Hepatocyte (in vitro differentiated cells): ENCODE data around the gene RAPGEF6. TPM values are rescaled to one million over a fixed set of nuclear protein-coding genes. Genes with fewer than 3 reads are reported as not detected.

Experiments used
- DNase-seq: peaks from one replicate; pipeline ENCODE4 v3.0.0-alpha.2; 2016; ENCODE audit warnings: low spot score
- H2AFZ ChIP-seq: fragments of 200-600 bp; sonication (generic); 2 replicates; pipeline ENCODE4 v1.6.0; 2016; ENCODE audit warnings: antibody characterized with exemption, mild to moderate bottlenecking
- H3K27ac ChIP-seq: fragments of 200-600 bp; sonication (generic); 2 replicates; pipeline ENCODE4 v1.5.1; 2016; ENCODE audit warnings: mild to moderate bottlenecking
- H3K27me3 ChIP-seq: fragments of 200-600 bp; sonication (generic); 2 replicates; pipeline ENCODE4 v1.6.1; 2016
- H3K36me3 ChIP-seq: fragments of 200-600 bp; sonication (generic); replicated peaks from 2 replicates; pipeline ENCODE4 v1.5.1; 2016; ENCODE audit warnings: low read depth; ENCODE audit not compliant: insufficient read depth
- H3K4me1 ChIP-seq: fragments of 200-600 bp; sonication (generic); 2 replicates; pipeline ENCODE4 v1.5.1; 2016; ENCODE audit warnings: mild to moderate bottlenecking, moderate library complexity; ENCODE audit not compliant: insufficient read depth
- H3K4me2 ChIP-seq: fragments of 200-600 bp; sonication (generic); 2 replicates; pipeline ENCODE4 v1.6.0; 2016
- H3K4me3 ChIP-seq: fragments of 200-600 bp; sonication (generic); 2 replicates; pipeline ENCODE4 v1.5.1; 2016; ENCODE audit warnings: mild to moderate bottlenecking
- H3K79me2 ChIP-seq: fragments of 200-600 bp; sonication (generic); 2 replicates; pipeline ENCODE4 v1.6.0; 2017; ENCODE audit warnings: mild to moderate bottlenecking
- H3K9me2 ChIP-seq: fragments of 200-600 bp; sonication (generic); replicated peaks from 2 replicates; pipeline ENCODE4 v1.6.0; 2017; ENCODE audit warnings: mild to moderate bottlenecking; ENCODE audit not compliant: insufficient read depth
- H3K9me3 ChIP-seq: fragments of 200-600 bp; sonication (generic); 2 replicates; pipeline ENCODE4 v1.5.1; 2016; ENCODE audit warnings: low read depth, mild to moderate bottlenecking
- H4K20me1 ChIP-seq: fragments of 200-600 bp; sonication (generic); 2 replicates; pipeline ENCODE4 v1.6.0; 2016; ENCODE audit warnings: mild to moderate bottlenecking; ENCODE audit not compliant: insufficient read depth, poor library complexity, severe bottlenecking
- CTCF ChIP-seq: fragments of 200-600 bp; sonication (generic); IDR thresholded peaks from 2 replicates; pipeline ENCODE4 v1.5.1; 2016; ENCODE audit warnings: antibody characterized with exemption, mild to moderate bottlenecking; ENCODE audit not compliant: poor library complexity
- EZH2 ChIP-seq: fragments of 200-600 bp; sonication (generic); IDR thresholded peaks from 2 replicates; pipeline ENCODE4 v1.6.1; 2016; ENCODE audit warnings: antibody characterized with exemption, mild to moderate bottlenecking, borderline replicate concordance
- EZH2phosphoT487 ChIP-seq: fragments of 200-600 bp; sonication (generic); IDR thresholded peaks from one replicate; pipeline ENCODE4 v1.6.1; 2018; ENCODE audit warnings: antibody characterized with exemption, mild to moderate bottlenecking, low read depth, moderate library complexity; ENCODE audit not compliant: unreplicated experiment, severe bottlenecking
- WGBS: methylation state at CpG from one replicate; pipeline ENCODE4 v1.1.6; 2016; ENCODE audit warnings: low lambda C conversion rate; ENCODE audit errors: missing lambda C conversion rate; 5-methylcytosine and 5-hydroxymethylcytosine counted together
- polyA plus RNA-seq: library from polyadenylated mRNA; unstranded; fragments of >200 nt; fragmentation: Nextera tagmentation; extraction: Ambion mirVana; gene quantifications from 2 replicates; pipeline ENCODE4 v1.2.1, GENCODE V29; 2016
- total RNA-seq: library from RNA; depleted of rRNA; stranded (reverse); fragments of >200 nt; gene quantifications from 2 replicates; pipeline ENCODE4 v1.2.3, GENCODE V29; 2014

RAPGEF6 gene
- total and polyA plus RNA-seq, 2 experiments from 2014 or later: 4.7 to 13.3 TPM

DNA sequence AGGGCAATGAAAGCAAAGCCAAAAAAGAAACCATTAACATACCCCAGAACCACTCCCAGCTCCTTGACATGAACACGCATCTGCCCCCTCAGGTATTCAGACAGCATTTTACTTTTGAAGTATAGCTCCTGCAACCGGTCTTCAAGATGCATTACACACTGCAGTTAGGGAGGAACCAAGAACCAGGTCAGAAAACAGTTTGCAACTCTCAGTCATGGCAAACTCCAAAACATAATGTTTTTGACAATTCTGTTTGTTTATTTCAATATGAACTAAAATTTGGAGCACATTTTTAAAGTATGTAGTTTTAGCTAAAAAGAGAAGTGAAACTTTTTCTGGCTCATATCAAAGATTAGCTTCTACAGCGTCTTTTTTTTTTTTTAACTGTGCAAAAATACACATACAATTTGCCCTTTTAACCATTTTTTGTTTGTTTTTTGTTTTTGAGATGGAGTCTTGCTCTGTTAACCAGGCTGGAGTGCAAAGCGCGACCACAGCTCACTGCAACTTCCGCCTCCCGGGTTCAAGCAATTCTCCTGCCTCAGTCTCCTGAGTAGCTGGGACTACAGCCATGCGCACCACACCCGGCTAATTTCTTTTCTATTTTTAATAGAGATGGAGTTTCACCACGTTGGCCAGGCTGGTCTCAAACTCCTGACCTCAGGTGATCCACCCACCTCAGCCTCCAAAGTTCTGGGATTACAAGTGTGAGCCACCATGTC lies 12.2 kb upstream of the RAPGEF6 start:
- DNase-seq: no peak
- no peak overlapping the region for H3K4me2 ChIP-seq
- WGBS: 95% methylated on average over 10 of the region's 10 CpGs

GRCh38 chr5:131644822-131645221 lies 9.8 kb upstream of the RAPGEF6 start:
- Histone ChIP-seq H3K27ac (no peak overlapping the region), H3K4me3 (no peak overlapping the region), H4K20me1 (no peaks in the 10 kb centered on the region), H3K27me3 (no peaks in the 10 kb centered on the region), H3K9me3 (no peaks in the 10 kb centered on the region), H2AFZ (no peak overlapping the region), H3K36me3 (no peaks in the 10 kb centered on the region), H3K4me2 (no peak overlapping the region), H3K4me1 (no peaks in the 10 kb centered on the region), H3K79me2 (no peaks in the 10 kb centered on the region), H3K9me2 (no peaks in the 10 kb centered on the region)
- WGBS: 91% methylated on average over 7 of the region's 7 CpGs
- TF ChIP-seq EZH2 (no peak), EZH2phosphoT487 (no peak), CTCF (no peak)
- no peak for DNase-seq

More for the DNA sequence above, 12.2 kb upstream of the RAPGEF6 start:
- H3K27me3 ChIP-seq: no peaks in the 10 kb centered on the region
- no peak overlapping the region for H3K27ac ChIP-seq
- no peak overlapping the region for H2AFZ ChIP-seq
- H3K9me3 ChIP-seq: no peaks in the 10 kb centered on the region
- no peaks in the 10 kb centered on the region for H3K36me3 ChIP-seq
- no peaks in the 10 kb centered on the region for H3K79me2 ChIP-seq
- H3K4me3 ChIP-seq: no peak overlapping the region
- no peaks in the 10 kb centered on the region for H3K4me1 ChIP-seq
- TF ChIP-seq EZH2phosphoT487 (no peak), CTCF (no peak), EZH2 (no peak)
- H4K20me1 ChIP-seq: no peaks in the 10 kb centered on the region
- H3K9me2 ChIP-seq: no peaks in the 10 kb centered on the region

DNA sequence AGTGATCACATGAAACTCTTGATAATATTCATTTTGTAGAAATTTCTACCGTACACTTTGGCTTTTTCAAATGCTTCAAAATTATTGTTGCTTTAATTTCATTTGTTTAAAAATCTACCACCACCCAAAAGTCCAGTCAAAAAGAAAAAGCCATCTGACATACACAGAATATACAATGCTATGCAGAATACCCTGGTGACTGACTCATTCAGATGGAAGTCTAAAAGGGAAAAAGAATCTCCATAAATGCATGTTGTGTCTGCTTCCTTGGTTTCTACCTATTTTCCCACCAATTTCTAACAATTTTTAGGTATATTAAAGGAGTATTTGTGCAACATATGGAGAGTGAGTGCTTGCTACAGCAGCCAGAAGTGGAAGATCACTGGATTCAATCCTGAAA lies 9.3 kb upstream of the RAPGEF6 start:
- no peaks in the 10 kb centered on the region for H4K20me1 ChIP-seq
- no peaks in the 10 kb centered on the region for H3K9me3 ChIP-seq
- H3K4me1 ChIP-seq: no peaks in the 10 kb centered on the region
- H3K27me3 ChIP-seq: no peaks in the 10 kb centered on the region
- no peaks in the 10 kb centered on the region for H3K9me2 ChIP-seq
- no peak overlapping the region for H3K4me2 ChIP-seq
- no peak overlapping the region for H3K4me3 ChIP-seq
- no peaks in the 10 kb centered on the region for H3K36me3 ChIP-seq
- no peak overlapping the region for H3K27ac ChIP-seq
- DNase-seq: no peak
- no peak overlapping the region for H2AFZ ChIP-seq
- TF ChIP-seq EZH2phosphoT487 (no peak), EZH2 (no peak), CTCF (no peak)
- no peaks in the 10 kb centered on the region for H3K79me2 ChIP-seq
- 92% methylated on average over 1 of the region's 1 CpG for WGBS
